SHP77 (cell line): ENCODE data around the gene RAB4A.

Experiments used
- DNase-seq, 2 experiments: peaks; one replicate each; lab custom pipeline; 2025; lab: John Stamatoyannopoulos, UW

RAB4A gene

DNA sequence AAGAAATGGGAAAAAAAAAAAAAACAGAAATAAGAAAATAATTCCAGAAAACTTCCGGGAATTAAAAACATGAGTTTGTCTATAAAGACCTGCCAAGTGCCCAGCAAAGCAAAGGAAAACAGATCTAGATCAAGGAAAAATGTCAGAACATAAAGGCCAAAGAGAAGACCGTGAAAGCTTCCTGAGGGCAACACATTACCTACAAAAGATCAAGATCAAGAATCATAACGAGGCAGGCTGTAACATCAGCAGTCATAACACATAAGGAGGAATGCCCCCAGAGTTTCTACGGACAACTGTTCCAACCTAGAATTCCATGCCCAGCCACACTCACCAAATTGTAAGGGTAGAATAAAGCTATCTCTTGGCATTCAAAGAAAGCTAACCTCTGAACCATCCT lies 68.2 kb downstream of the RAB4A start:
- DNase-seq = no peak

DNA sequence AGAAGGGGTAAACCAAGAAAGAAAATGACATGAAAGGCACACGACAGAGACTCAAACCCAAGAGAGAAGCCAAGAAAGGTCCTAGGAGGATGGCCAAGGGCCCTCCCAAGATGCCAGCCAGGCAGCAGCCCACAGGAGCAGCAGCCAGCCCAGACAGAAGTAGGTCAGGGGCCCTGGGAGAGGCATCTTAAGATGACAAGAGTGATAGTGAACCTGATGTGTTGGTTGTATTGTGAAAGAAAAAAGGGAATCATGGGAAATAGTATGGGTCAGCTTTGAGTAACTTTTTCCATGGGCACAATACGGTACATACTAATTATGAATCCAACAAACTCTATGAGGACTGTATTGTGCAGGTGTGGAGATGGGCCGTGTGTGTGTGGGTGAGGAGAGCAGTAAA lies 68.6 kb downstream of the RAB4A start:
- no peak for DNase-seq

DNA sequence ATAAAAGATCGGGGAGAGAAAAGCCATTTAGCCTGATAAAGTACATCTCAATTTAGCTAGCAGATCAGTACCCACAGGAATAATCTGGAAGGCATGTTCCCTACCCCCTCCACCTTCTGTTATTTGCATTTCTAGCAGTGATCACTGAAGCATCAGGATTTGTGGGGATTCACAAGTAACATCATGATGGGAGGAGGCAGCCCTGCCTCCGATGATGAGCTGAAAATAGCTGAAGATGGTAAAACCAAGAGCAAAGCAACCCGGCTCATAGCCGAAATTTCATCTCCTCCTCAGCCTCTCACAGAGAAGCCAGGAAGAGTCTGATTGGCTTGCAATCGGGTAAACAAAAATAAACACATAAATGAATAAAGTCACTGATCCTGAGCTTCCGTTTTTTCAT lies 69.6 kb downstream of the RAB4A start:
- no peak for DNase-seq

DNA sequence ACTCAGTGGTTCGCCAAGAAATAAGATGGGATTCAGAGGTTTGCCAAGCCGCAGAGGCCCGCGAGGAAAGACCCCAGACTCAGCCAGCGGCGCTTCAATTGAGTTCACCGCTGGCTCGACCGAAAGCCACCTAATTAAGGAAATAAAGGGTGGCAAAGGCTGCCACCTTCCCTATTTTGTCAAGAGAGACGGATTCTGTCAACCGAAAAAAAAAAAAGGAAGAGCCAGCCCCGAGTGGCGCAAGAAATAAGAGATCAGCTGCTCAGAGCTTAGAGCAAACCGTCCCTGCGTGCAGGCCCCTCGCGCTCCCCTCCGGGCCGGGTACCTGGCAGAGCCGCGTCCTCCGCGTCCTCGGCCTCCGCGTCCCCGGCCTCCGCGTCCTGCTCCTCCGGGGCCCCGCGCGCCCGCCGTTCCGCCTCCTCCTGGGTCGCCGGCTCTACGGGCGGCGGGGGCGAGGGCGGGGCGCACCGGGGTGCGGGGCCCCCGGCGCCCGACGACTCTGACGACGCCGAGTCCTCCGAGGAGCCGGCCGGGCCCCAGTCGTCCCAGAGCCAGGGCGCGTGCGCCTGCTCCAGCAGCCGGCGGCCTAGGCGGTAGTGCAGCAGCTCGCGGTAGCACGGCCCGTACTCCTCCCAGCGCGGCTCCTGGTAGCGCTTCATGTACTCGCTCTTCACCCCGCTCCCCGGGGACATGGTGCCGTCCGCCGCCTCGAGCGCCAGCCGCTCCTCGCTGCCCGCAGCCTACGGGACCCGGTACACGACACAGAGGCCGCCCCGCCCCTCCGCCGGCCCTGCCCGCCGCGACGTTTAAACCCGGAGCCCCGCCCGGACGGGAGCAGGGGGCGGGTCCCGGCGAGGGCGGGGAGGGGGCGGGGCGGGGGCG lies 71.1 kb downstream of the RAB4A start:
- peak; percentile 58 to 80 for DNase-seq

GRCh38 chr1:229342656-229343569 lies 72.0 kb downstream of the RAB4A start, which contains the start of gene CCSAP:
Gene CCSAP (minus strand): TSS chr1:229343047. CDS start chr1:229342465, 582 bp downstream.
- peak in 1 of 2 experiments; percentile 69 for DNase-seq

DNA sequence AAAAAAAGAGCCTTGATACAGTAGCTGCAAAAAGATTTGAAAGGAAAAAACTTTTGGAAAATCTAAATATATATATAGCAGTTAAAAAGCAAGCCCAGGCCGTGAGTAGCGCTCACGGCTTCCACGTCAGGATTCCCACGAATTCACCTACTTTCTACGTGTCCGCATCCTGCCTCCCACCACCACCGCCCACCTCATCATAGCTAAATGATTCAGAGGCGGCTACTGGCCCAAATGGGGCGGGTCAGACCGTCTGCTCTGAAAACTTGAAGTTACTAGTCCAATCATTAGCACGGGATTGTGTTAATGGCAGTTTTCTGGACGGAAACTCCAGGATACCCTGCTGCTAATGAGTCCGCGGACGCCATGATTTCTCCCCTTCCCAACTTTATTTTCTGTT lies 73.2 kb downstream of the RAB4A start:
- no peak for DNase-seq

DNA sequence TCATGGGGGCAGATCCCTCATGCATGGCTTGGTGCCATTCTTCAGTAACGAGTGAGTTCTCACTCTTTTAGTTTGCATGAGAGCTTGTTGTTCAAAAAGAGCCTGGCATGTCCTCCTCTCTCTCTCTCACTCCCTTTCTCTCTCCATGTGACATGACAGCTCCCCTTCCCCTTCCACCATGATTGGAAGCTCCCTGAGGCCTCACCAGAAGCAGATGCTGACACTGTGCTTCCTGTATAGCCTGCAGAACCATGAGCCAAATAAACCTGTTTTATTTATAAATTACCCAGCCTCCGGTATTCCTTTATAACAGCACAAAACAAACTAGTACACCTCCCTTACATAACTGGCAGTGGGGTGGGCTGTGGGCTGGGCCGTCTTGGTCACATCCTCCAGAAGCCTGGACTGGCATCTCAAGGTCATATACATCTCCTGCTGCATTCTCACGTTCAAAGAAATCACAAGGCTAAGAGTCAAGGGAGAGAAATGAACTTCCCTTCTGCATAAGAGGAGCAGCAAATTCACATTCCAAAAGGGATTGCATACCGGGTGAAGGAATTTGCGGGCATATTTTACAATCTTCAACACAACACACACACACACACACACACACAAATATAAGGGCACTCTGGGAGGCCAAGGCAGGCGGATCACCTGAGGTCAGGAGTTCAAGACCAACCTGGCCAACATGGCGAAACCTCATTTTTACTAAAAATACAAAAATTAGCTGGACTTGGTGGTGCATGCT lies 74.2 kb downstream of the RAB4A start:
- DNase-seq = no peak

DNA sequence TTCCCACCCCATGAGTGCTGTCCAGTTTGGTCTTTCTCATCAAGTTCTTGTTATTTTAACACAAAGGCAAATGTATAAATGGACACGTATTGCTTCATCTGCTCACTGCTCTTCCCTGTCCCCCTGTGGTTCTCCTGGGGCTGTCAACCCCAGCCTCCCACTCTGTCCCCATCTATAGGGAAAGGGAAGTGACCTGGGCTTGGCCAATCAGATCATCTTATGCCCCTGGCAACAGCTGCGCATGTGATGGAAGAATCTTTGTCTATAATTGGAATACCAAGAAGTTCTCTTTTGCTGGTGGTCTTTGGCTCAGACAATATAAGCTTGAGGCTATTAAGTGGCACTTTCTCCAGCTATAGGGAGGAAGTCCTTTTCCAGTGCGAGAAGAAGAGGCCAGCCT lies 76.6 kb downstream of the RAB4A start:
- no peak for DNase-seq

- DNase-seq = no peak
Measured at GRCh38 chr1:229349463-229350385, 78.8 kb downstream of the RAB4A start.

- no peak for DNase-seq
Measured at GRCh38 chr1:229352975-229353374, 82.1 kb downstream of the RAB4A start.

DNA sequence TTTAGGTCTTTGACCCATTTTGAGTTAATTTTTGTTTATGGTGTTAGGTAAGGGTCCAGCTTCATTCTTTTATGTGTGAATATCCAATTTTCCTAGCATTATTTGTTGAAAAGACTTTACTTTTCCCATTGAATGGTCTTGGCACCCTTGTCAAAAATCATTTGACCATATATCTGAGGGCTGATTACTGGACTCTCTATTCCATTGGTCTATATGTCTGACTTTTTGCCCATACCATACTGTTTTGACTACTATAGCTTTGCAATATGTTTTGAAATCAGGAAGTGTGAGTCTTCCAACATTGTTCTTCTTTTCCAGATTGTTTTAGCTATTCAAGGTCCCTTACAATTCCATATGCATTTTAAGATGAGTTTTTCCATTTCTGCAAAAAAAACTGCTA lies 83.3 kb downstream of the RAB4A start:
- no peak for DNase-seq
